Ecto neural progenitor cell (in vitro differentiated cells): ENCODE data around the gene ATF6.

ENCODE experiments used
- DNase-seq: peaks from one replicate; pipeline ENCODE4 v3.0.0-alpha.2; 2018; ENCODE audit warnings: low spot score

The ATF6 gene

GRCh38 chr1:161941726-161942436 is 175.8 kb downstream of the ATF6 start:
- DNase-seq = no peak

GRCh38 chr1:161943737-161944136 is 177.6 kb downstream of the ATF6 start:
- DNase-seq = no peak

- no peak for DNase-seq
These were observed 178.3 kb downstream of the ATF6 start for GRCh38 chr1:161944381-161944780.

- no peak for DNase-seq
These were observed 179.4 kb downstream of the ATF6 start for GRCh38 chr1:161945306-161946060.

- DNase-seq = no peak
These were observed 180.2 kb downstream of the ATF6 start for GRCh38 chr1:161946071-161946987.

GRCh38 chr1:161948435-161948834 is 182.3 kb downstream of the ATF6 start:
- no peak for DNase-seq

GRCh38 chr1:161949548-161949947 is 183.4 kb downstream of the ATF6 start:
- DNase-seq = no peak

GRCh38 chr1:161950377-161950776 is 184.3 kb downstream of the ATF6 start:
- no peak for DNase-seq

GRCh38 chr1:161951646-161952045 is 185.5 kb downstream of the ATF6 start:
- DNase-seq = no peak

GRCh38 chr1:161952607-161953172 is 186.6 kb downstream of the ATF6 start:
- DNase-seq = no peak

- no peak for DNase-seq
These were observed 187.3 kb downstream of the ATF6 start for GRCh38 chr1:161953256-161953920.

- DNase-seq = no peak
These were observed 187.9 kb downstream of the ATF6 start for GRCh38 chr1:161954050-161954449.

- DNase-seq = no peak
These were observed 188.3 kb downstream of the ATF6 start for GRCh38 chr1:161954466-161954865.

GRCh38 chr1:161955606-161956005 is 189.5 kb downstream of the ATF6 start:
- DNase-seq = no peak

GRCh38 chr1:161956097-161956496 is 190.0 kb downstream of the ATF6 start:
- DNase-seq = no peak

GRCh38 chr1:161956930-161957329 is 190.8 kb downstream of the ATF6 start:
- no peak for DNase-seq

- DNase-seq = no peak
These were observed 192.3 kb downstream of the ATF6 start for GRCh38 chr1:161958425-161958824.

- DNase-seq = no peak
These were observed 196.2 kb downstream of the ATF6 start for GRCh38 chr1:161962091-161962887.

GRCh38 chr1:161966067-161966466 is 199.9 kb downstream of the ATF6 start:
- DNase-seq = no peak

GRCh38 chr1:161970036-161970435 is 203.9 kb downstream of the ATF6 start:
- DNase-seq = no peak

- no peak for DNase-seq
These were observed 204.5 kb downstream of the ATF6 start for GRCh38 chr1:161970633-161971032.
